OCI-LY3 (cell line): ENCODE results near the gene ANKRD11.
"Not testable (repeated sequence)": the region's sequence is repeated elsewhere in the genome, so short reads cannot be mapped to it uniquely, and the experiment has no call there.

Experiments used
- H2AFZ ChIP-seq: fragments of 200-600, 300-600 bp; shearing (Covaris generic); 2 replicates; pipeline ENCODE4 v1.6.0; 2014; ENCODE audit warnings: antibody characterized with exemption, low read depth, low read length
- H3K27ac ChIP-seq: fragments of 200-600, 300-600 bp; sonication (generic); 2 replicates; pipeline ENCODE4 v1.5.1; 2014; ENCODE audit warnings: mild to moderate bottlenecking, low read length, moderate library complexity, mixed read lengths
- H3K27me3 ChIP-seq: fragments of 200-600, 300-600 bp; sonication (generic); 2 replicates; pipeline ENCODE4 v1.6.1; 2014; ENCODE audit warnings: low read depth, low read length, mixed read lengths
- H3K36me3 ChIP-seq: fragments of 200-600, 300-600 bp; sonication (generic); replicated peaks from 2 replicates; pipeline ENCODE3; 2014; ENCODE audit warnings: low read depth, low read length, mixed read lengths
- H3K4me1 ChIP-seq: fragments of 300-600, 200-600 bp; sonication (generic); 2 replicates; pipeline ENCODE4 v1.6.1; 2014; ENCODE audit warnings: low read length, mixed read lengths
- H3K4me2 ChIP-seq: fragments of 200-600, 300-600 bp; sonication (generic); 2 replicates; pipeline ENCODE4 v1.6.1; 2014; ENCODE audit warnings: low read length, mixed read lengths
- H3K4me3 ChIP-seq: fragments of 300-600, 200-600 bp; sonication (generic); 2 replicates; pipeline ENCODE4 v1.5.1; 2014; ENCODE audit warnings: antibody characterized with exemption, mild to moderate bottlenecking, low read length, moderate library complexity
- H3K79me2 ChIP-seq: fragments of 300-600, 200-600 bp; shearing (Covaris generic); 2 replicates; pipeline ENCODE4 v1.6.1; 2014; ENCODE audit warnings: mild to moderate bottlenecking, low read length, mixed read lengths
- H3K9ac ChIP-seq: fragments of 300-600, 200-600 bp; shearing (Covaris generic); 2 replicates; pipeline ENCODE4 v1.6.0; 2014; ENCODE audit warnings: mild to moderate bottlenecking, low read length, moderate library complexity
- H3K9me3 ChIP-seq: fragments of 200-600, 300-600 bp; shearing (Covaris generic); 2 replicates; pipeline ENCODE4 v1.6.1; 2014; ENCODE audit warnings: low read length, mixed read lengths; ENCODE audit not compliant: insufficient read depth
- H4K20me1 ChIP-seq: fragments of 200-600, 300-600 bp; sonication (generic); 2 replicates; pipeline ENCODE4 v1.6.1; 2016; ENCODE audit warnings: low read length, mixed read lengths; ENCODE audit not compliant: insufficient read depth
- CTCF ChIP-seq: fragments of 200-600, 300-600 bp; sonication (generic); IDR thresholded peaks from 2 replicates; pipeline ENCODE4 v1.5.1; 2014; ENCODE audit warnings: antibody characterized with exemption, low read length, low read depth
- EZH2phosphoT487 ChIP-seq: fragments of 200-600 bp; shearing (Covaris generic); IDR thresholded peaks from 2 replicates; pipeline ENCODE4 v1.6.1; 2018; ENCODE audit warnings: antibody characterized with exemption, mixed run types, low read depth

ANKRD11 gene

GRCh38 chr16:89466920-89467319, 23.4 kb downstream of the ANKRD11 start:
- Histone ChIP-seq H3K79me2 (peaks cover 96% of the 10 kb centered on the region), H3K4me2 (no peak overlapping the region), H3K4me1 (no peaks in the 10 kb centered on the region), H2AFZ (no peak overlapping the region), H3K27ac (no peak overlapping the region), H3K4me3 (no peak overlapping the region), H4K20me1 (peaks cover 84% of the 10 kb centered on the region), H3K9ac (no peak overlapping the region), H3K27me3 (no peaks in the 10 kb centered on the region), H3K9me3 (no peaks in the 10 kb centered on the region), H3K36me3 (peaks cover 15% of the 10 kb centered on the region)
- TF ChIP-seq CTCF (no peak), EZH2phosphoT487 (no peak)

- H3K27me3 ChIP-seq, H3K4me2 ChIP-seq, H2AFZ ChIP-seq, H3K27ac ChIP-seq, H3K9ac ChIP-seq, H3K4me3 ChIP-seq, H3K4me1 ChIP-seq, H3K9me3 ChIP-seq: not testable (repeated sequence)
- peaks cover 84% of the 10 kb centered on the region for H4K20me1 ChIP-seq
- H3K79me2 ChIP-seq: peaks cover 96% of the 10 kb centered on the region
- H3K36me3 ChIP-seq: peaks cover 17% of the 10 kb centered on the region
Observed at GRCh38 chr16:89463312-89463711, 27.0 kb downstream of the ANKRD11 start.

- H3K27ac ChIP-seq, H3K4me3 ChIP-seq, H3K27me3 ChIP-seq, H3K9me3 ChIP-seq, H3K9ac ChIP-seq, H3K4me1 ChIP-seq, H3K4me2 ChIP-seq, H2AFZ ChIP-seq: not testable (repeated sequence)
- Histone ChIP-seq H4K20me1 (peaks cover 84% of the 10 kb centered on the region), H3K36me3 (peaks cover 12% of the 10 kb centered on the region), H3K79me2 (peaks cover 96% of the 10 kb centered on the region)
Observed at GRCh38 chr16:89462639-89463038, 27.7 kb downstream of the ANKRD11 start.

GRCh38 chr16:89461890-89462289, 28.5 kb downstream of the ANKRD11 start:
- H3K27ac ChIP-seq, H3K9ac ChIP-seq, H3K4me2 ChIP-seq, H3K4me1 ChIP-seq, H3K36me3 ChIP-seq, H2AFZ ChIP-seq, H3K4me3 ChIP-seq, H3K9me3 ChIP-seq, H3K27me3 ChIP-seq: not testable (repeated sequence)
- peaks cover 83% of the 10 kb centered on the region for H4K20me1 ChIP-seq
- peaks cover 96% of the 10 kb centered on the region for H3K79me2 ChIP-seq

GRCh38 chr16:89460556-89460955, 29.8 kb downstream of the ANKRD11 start:
- TF ChIP-seq EZH2phosphoT487 (no peak), CTCF (no peak)
- no peak overlapping the region for H2AFZ ChIP-seq
- no peak overlapping the region for H3K4me2 ChIP-seq
- H3K27me3 ChIP-seq: no peaks in the 10 kb centered on the region
- H3K4me3 ChIP-seq: no peak overlapping the region
- H3K27ac ChIP-seq: no peak overlapping the region
- H4K20me1 ChIP-seq: peaks cover 83% of the 10 kb centered on the region
- peaks cover 10% of the 10 kb centered on the region for H3K36me3 ChIP-seq
- no peaks in the 10 kb centered on the region for H3K9me3 ChIP-seq
- no peaks in the 10 kb centered on the region; the same call in 1 of the 2 replicates for H3K4me1 ChIP-seq
- peaks cover 96% of the 10 kb centered on the region for H3K79me2 ChIP-seq
- H3K9ac ChIP-seq: no peak overlapping the region

GRCh38 chr16:89458967-89459366, 31.4 kb downstream of the ANKRD11 start:
- peaks cover 4% of the 10 kb centered on the region for H3K36me3 ChIP-seq
- no peak overlapping the region for H3K4me3 ChIP-seq
- no peak overlapping the region for H3K4me2 ChIP-seq
- no peak for TF ChIP-seq EZH2phosphoT487
- TF ChIP-seq CTCF: no peak
- peaks cover 80% of the 10 kb centered on the region for H4K20me1 ChIP-seq
- H2AFZ ChIP-seq: no peak overlapping the region
- peaks cover 96% of the 10 kb centered on the region for H3K79me2 ChIP-seq
- no peaks in the 10 kb centered on the region for H3K27me3 ChIP-seq
- peaks cover 4% of the 10 kb centered on the region; the same call in 1 of the 2 replicates for H3K4me1 ChIP-seq
- no peak overlapping the region for H3K27ac ChIP-seq
- H3K9ac ChIP-seq: no peak overlapping the region
- no peaks in the 10 kb centered on the region for H3K9me3 ChIP-seq
